Sigmoid colon (tissue), 4 donors: ENCODE measurements around the gene NCKAP5.

Experiments
- EP300 ChIP-seq, 4 donors: sonication (generic); formaldehyde crosslinking; IDR thresholded peaks; one replicate each; pipeline ENCODE4 v1.6.1; 2017; ENCODE audit warnings: antibody characterized with exemption in 4 of 4
- POLR2A ChIP-seq, 2 donors: fragments of 450-650 bp; IDR thresholded peaks; one replicate each; pipeline ENCODE4 v1.6.1; 2016; ENCODE audit warnings: antibody characterized with exemption in 2 of 2, mild to moderate bottlenecking in 2 of 2, moderate library complexity in 2 of 2
- TF ChIP-seq, protein P1 (sequence below), 4 experiments: fragments of 450-650 bp in 3 of 4; fragments of 200-600 bp in 1 of 4; IDR thresholded peaks; one replicate each; pipeline ENCODE4 v1.5.1; 2016 to 2019; ENCODE audit warnings: antibody characterized with exemption in 4 of 4, mild to moderate bottlenecking in 3 of 4, moderate library complexity in 2 of 4

DNA sequence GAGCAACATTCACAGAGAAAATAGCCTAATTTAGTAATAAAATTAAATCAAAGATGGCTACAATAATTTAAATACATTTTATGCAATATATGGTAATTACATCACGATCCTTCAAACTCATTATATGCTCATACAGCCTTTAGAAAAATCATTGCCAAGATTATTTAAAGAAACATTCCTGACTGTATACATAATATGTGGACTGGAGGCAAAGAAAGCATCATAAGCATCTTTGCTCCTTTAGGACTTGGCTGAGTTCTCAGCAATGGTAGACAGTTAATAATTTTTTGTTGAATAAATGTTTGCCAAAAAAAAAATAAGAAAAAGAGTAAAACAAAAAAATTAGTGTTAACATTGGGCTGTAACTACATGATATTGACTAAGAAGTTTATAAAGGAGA is 26.9 kb downstream of the NCKAP5 start:
- TF ChIP-seq, protein P1, sequence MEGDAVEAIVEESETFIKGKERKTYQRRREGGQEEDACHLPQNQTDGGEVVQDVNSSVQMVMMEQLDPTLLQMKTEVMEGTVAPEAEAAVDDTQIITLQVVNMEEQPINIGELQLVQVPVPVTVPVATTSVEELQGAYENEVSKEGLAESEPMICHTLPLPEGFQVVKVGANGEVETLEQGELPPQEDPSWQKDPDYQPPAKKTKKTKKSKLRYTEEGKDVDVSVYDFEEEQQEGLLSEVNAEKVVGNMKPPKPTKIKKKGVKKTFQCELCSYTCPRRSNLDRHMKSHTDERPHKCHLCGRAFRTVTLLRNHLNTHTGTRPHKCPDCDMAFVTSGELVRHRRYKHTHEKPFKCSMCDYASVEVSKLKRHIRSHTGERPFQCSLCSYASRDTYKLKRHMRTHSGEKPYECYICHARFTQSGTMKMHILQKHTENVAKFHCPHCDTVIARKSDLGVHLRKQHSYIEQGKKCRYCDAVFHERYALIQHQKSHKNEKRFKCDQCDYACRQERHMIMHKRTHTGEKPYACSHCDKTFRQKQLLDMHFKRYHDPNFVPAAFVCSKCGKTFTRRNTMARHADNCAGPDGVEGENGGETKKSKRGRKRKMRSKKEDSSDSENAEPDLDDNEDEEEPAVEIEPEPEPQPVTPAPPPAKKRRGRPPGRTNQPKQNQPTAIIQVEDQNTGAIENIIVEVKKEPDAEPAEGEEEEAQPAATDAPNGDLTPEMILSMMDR (IDR thresholded peaks at IDR 0.05): no peak
- TF ChIP-seq POLR2A (IDR thresholded peaks at IDR 0.05) (no peak), EP300 (IDR thresholded peaks at IDR 0.05) (no peak)
